ENCODE data around the gene BRIX1. TPM values are rescaled to one million over a fixed set of nuclear protein-coding genes. Genes with fewer than 3 reads are reported as not detected.
A peak's percentile ranks its signal among the peaks of the same experiment; 100 is the strongest.

The BRIX1 gene
- total and polyA plus RNA-seq, 2 of the 13 experiments (the other 11 are each of a cell fraction or from before 2014, with no cell fraction given): 23.6 to 78.4 TPM

- TF ChIP-seq RBFOX2 (IDR thresholded peaks at IDR 0.05; ENCODE audit: low read depth, low read length) (no peak), FOXJ3 (CRISPR knock-in tag; IDR thresholded peaks at IDR 0.05; ENCODE audit: borderline replicate concordance) (0 out of 2 replicates have a peak, but pooled peaks have one; percentile 21), SMC3 (IDR thresholded peaks at IDR 0.05; ENCODE audit: low read length) (peak; percentile 36; the same call in 1 of the 2 replicates)
These were observed 42.6 kb downstream of the BRIX1 start (continued) for GRCh38 chr5:34957857-34958690.

GRCh38 chr5:34959323-34959722 lies 43.8 kb downstream of the BRIX1 start:
- TF ChIP-seq ZNF180 (CRISPR knock-in tag; IDR thresholded peaks at IDR 0.05; ENCODE audit: borderline replicate concordance, low read depth) (no peak), ZNF558 (CRISPR knock-in tag; IDR thresholded peaks at IDR 0.05; ENCODE audit: borderline replicate concordance) (no peak), ZNF615 (CRISPR knock-in tag; IDR thresholded peaks at IDR 0.05; ENCODE audit: borderline replicate concordance) (no peak), ZNF652 (CRISPR knock-in tag; IDR thresholded peaks at IDR 0.05; ENCODE audit: borderline replicate concordance, low read depth) (no peak)
- no TSS peak for BruUV-seq (replicated peaks)
- no peak overlapping the region for H3K4me2 ChIP-seq (ENCODE audit: low read depth, low read length)
- no peak overlapping the region for H3K27ac ChIP-seq (ENCODE audit: extremely low read length, insufficient read depth, low read length)
- intact Hi-C loops (cut with micrococcal nuclease; ENCODE audit: unreplicated experiment) (no loop called here), in situ Hi-C loops (cut with HindIII; ENCODE audit: extremely low pct_ligation_motif_present, low pct_unique_long_range_greater_than_20kb) (no loop called here)
- peaks cover 14% of the 10 kb centered on the region for H3K4me1 ChIP-seq (ENCODE audit: insufficient read depth, low read length)
- ATAC-seq (no peak), DNase-seq (ENCODE audit: low spot score) (no peak), FAIRE-seq (no peak)
- CTCF ChIA-PET (ENCODE audit: low intra/inter-chr PET ratio, low total read pairs): interaction anchor here (3.0 kb wide), 1 partner anchor 44 kb away, joined by 24 read pairs; no protein-coding TSS in a partner anchor
- H4K20me1 ChIP-seq (ENCODE audit: insufficient read depth, low read length): no peaks in the 10 kb centered on the region
- no peaks in the 10 kb centered on the region; a peak in 1 of 5 replicates for H3K36me3 ChIP-seq (replicated peaks in 1 of 2; ENCODE audit: control insufficient read depth in 1 of 2, insufficient read depth in 2 of 2, low read length in 2 of 2)
- POLR2A ChIA-PET: no interaction called here
- WGBS (ENCODE audit: low lambda C conversion rate): 81% methylated on average over 1 of the region's 1 CpG
- H3K9me3 ChIP-seq (ENCODE audit: low read length): no peaks in the 10 kb centered on the region
- no peaks in the 10 kb centered on the region for H3K27me3 ChIP-seq (ENCODE audit: control insufficient read depth in 1 of 2, insufficient read depth in 2 of 2, low read length in 2 of 2)
- H2AFZ ChIP-seq (ENCODE audit: low read length): no peak overlapping the region
- no peaks in the 10 kb centered on the region for H3K79me2 ChIP-seq (ENCODE audit: insufficient read depth, low read length)
- no peak overlapping the region for H3K9ac ChIP-seq (ENCODE audit: insufficient read depth, low read depth, low read length)
- no peak overlapping the region for H3K4me3 ChIP-seq (replicated peaks in 1 of 3; ENCODE audit: insufficient read depth in 1 of 3, low read depth in 2 of 3, low read length in 3 of 3)

All from HepG2 (cell line).